PC-3 (cell line): ENCODE data around the gene PLEKHH2. TPM values are rescaled to one million over a fixed set of nuclear protein-coding genes. Genes with fewer than 3 reads are reported as not detected.

ENCODE experiments used
- ATAC-seq: fragments of 200-7000 bp; cut with Tn5 transposase; 2 replicates; pipeline ENCODE4 v1.9.1; 2020; ENCODE audit warnings: mild to moderate bottlenecking, moderate library complexity
- BruUV-seq: library from RNA; stranded (reverse); fragments of 400-500 nt; replicated peaks from 2 replicates; lab custom pipeline; 2021; lab: Mats Ljungman, UMichigan
- CTCF ChIA-PET: fragments of 300-600 bp; sonication (Branson Sonifier 250); formaldehyde crosslinking; loops from one replicate; lab custom pipeline; 2022; ENCODE audit warnings: antibody characterized with exemption; lab: Charles Lee
- POLR2A ChIA-PET: fragments of 300-600 bp; sonication (Branson Sonifier 250); formaldehyde crosslinking; loops from one replicate; lab custom pipeline; 2022; ENCODE audit warnings: antibody characterized with exemption; ENCODE audit not compliant: unreplicated experiment; lab: Charles Lee
- DNase-seq: peaks from one replicate; pipeline ENCODE4 v3.0.0-alpha.2; 2015
- H2AFZ ChIP-seq: fragments of 300-600 bp; sonication (generic); 2 replicates; pipeline ENCODE4 v1.6.0; 2016; ENCODE audit warnings: antibody characterized with exemption, low read length
- H3F3A ChIP-seq: fragments of 300-600 bp; sonication (generic); one replicate; pipeline ENCODE4 v1.6.0; 2017; ENCODE audit warnings: antibody characterized with exemption, low read length, control low read depth, mild to moderate bottlenecking; ENCODE audit not compliant: unreplicated experiment
- H3K27ac ChIP-seq: fragments of 300-600 bp; sonication (generic); 2 replicates; pipeline ENCODE4 v1.5.1; 2016; ENCODE audit warnings: mild to moderate bottlenecking, low read length
- H3K27me3 ChIP-seq: fragments of 300-600 bp; sonication (generic); 2 replicates; pipeline ENCODE4 v1.6.1; 2016; ENCODE audit warnings: low read length, mixed read lengths
- H3K36me3 ChIP-seq: fragments of 300-600 bp; sonication (generic); 2 replicates; pipeline ENCODE4 v1.6.1; 2016; ENCODE audit warnings: low read depth, mixed run types, low read length, mixed read lengths
- H3K4me1 ChIP-seq: fragments of 300-600 bp; sonication (generic); 2 replicates; pipeline ENCODE4 v1.5.1; 2016; ENCODE audit warnings: low read length; ENCODE audit not compliant: insufficient read depth
- H3K4me2 ChIP-seq: fragments of 300-600 bp; sonication (generic); 2 replicates; pipeline ENCODE4 v1.6.0; 2016; ENCODE audit warnings: low read length
- H3K4me3 ChIP-seq: fragments of 300-600 bp; sonication (generic); 2 replicates; pipeline ENCODE4 v1.5.1; 2016; ENCODE audit warnings: mild to moderate bottlenecking, low read length, mixed read lengths
- H3K79me2 ChIP-seq: fragments of 300-600 bp; sonication (generic); 2 replicates; pipeline ENCODE4 v1.6.1; 2017; ENCODE audit warnings: low read length, mixed read lengths
- H3K9ac ChIP-seq: fragments of 300-600 bp; sonication (generic); 2 replicates; pipeline ENCODE4 v1.6.0; 2016; ENCODE audit warnings: mild to moderate bottlenecking, low read length
- H3K9me2 ChIP-seq: fragments of 300-600 bp; sonication (generic); replicated peaks from 2 replicates; pipeline ENCODE4 v1.6.1; 2016; ENCODE audit warnings: mixed run types, low read length, mixed read lengths
- H3K9me3 ChIP-seq: fragments of 300-600 bp; sonication (generic); 2 replicates; pipeline ENCODE4 v1.6.1; 2016; ENCODE audit warnings: low read length, mixed read lengths
- H4K20me1 ChIP-seq: fragments of 300-600 bp; sonication (generic); 2 replicates; pipeline ENCODE4 v1.6.1; 2016; ENCODE audit warnings: low read length, mixed read lengths
- CTCF ChIP-seq: fragments of 300-600 bp; sonication (generic); conservative IDR thresholded peaks from 2 replicates; pipeline ENCODE4 v1.5.1; 2017; ENCODE audit warnings: antibody characterized with exemption, low read depth, mild to moderate bottlenecking, low read length
- EZH2 ChIP-seq: fragments of 300-600 bp; sonication (generic); IDR thresholded peaks from one replicate; pipeline ENCODE4 v1.6.1; 2017; ENCODE audit warnings: antibody characterized with exemption, mild to moderate bottlenecking, low read length; ENCODE audit not compliant: unreplicated experiment
- EZH2phosphoT487 ChIP-seq: fragments of 300-600 bp; sonication (generic); IDR thresholded peaks from 2 replicates; pipeline ENCODE4 v1.6.1; 2018; ENCODE audit warnings: mild to moderate bottlenecking, antibody characterized with exemption, low read length, borderline replicate concordance
- intact Hi-C: fragments of 100-400 bp; cut with micrococcal nuclease; formaldehyde crosslinking; loops from 2 replicates; pipeline ENCODE4 v1.9.0; 2023
- total RNA-seq: library from RNA; depleted of rRNA; stranded (reverse); fragments of >200 nt; gene quantifications from 2 replicates; pipeline ENCODE4 v1.2.3, GENCODE V29; 2014; rRNA removed

Gene PLEKHH2
- total RNA-seq, 1 experiment from 2014 or later, result 1.9 TPM

GRCh38 chr2:43814711-43815110 lies 177.7 kb downstream of the PLEKHH2 start:
- ATAC-seq (no peak), DNase-seq (no peak)
- Histone ChIP-seq H3K4me2 (no peak overlapping the region), H3K27me3 (no peaks in the 10 kb centered on the region), H3K36me3 (no peaks in the 10 kb centered on the region), H3K79me2 (no peaks in the 10 kb centered on the region), H3K27ac (no peak overlapping the region), H3K9me2 (no peaks in the 10 kb centered on the region), H3K9ac (no peak overlapping the region), H2AFZ (no peak overlapping the region), H3F3A (no peaks in the 10 kb centered on the region), H3K4me3 (no peak overlapping the region), H4K20me1 (no peaks in the 10 kb centered on the region), H3K9me3 (no peaks in the 10 kb centered on the region), H3K4me1 (no peaks in the 10 kb centered on the region)
- no TSS peak for BruUV-seq
- POLR2A ChIA-PET, result no interaction called here
- CTCF ChIA-PET, result no interaction called here
- no peak for TF ChIP-seq CTCF
- no peak for TF ChIP-seq EZH2phosphoT487
- no peak for TF ChIP-seq EZH2
- intact Hi-C loops, result no loop called here

Other genes with a start within 250 kb of the PLEKHH2 start
- gene THADA, start 41.2 kb upstream of the PLEKHH2 start, total RNA-seq, result 33.6 and 43.1 TPM in 2 replicates
- gene C1GALT1C1L, start 39.2 kb downstream of the PLEKHH2 start, total RNA-seq, result not detected in 2 replicates
- 10.8 and 17.7 TPM in 2 replicates for gene DYNC2LI1, start 136.8 kb downstream of the PLEKHH2 start, total RNA-seq
- gene ABCG5, start 201.6 kb downstream of the PLEKHH2 start, total RNA-seq, result not detected in 2 replicates
- not detected in 2 replicates for gene ABCG8, start 201.7 kb downstream of the PLEKHH2 start, total RNA-seq